Thoracic aorta (tissue), 2 donors: Measurements from ENCODE around the gene DPYD. TPM values are rescaled to one million over a fixed set of nuclear protein-coding genes. Genes with fewer than 3 reads are reported as not detected.

Experiments
- ATAC-seq: fragments of 150-250 bp; one replicate; pipeline ENCODE4 v1.8.0; 2017; ENCODE audit warnings: low read depth; ENCODE audit not compliant: insufficient number of reproducible peaks, low FRiP score
- DNase-seq: peaks from one replicate; pipeline ENCODE4 v3.0.0-alpha.2; 2020; ENCODE audit warnings: low spot score
- H3K27ac ChIP-seq, 2 donors: fragments of 200-600 bp; sonication (generic); 1 replicate in 1 of 2; 2 replicates in 1 of 2; pipeline ENCODE4 v1.5.1; 2016; ENCODE audit warnings: mild to moderate bottlenecking in 2 of 2, moderate library complexity in 2 of 2
- H3K27me3 ChIP-seq: fragments of 200-600 bp; sonication (generic); replicated peaks from 2 replicates; pipeline ENCODE4 v1.6.0; 2016; ENCODE audit warnings: mild to moderate bottlenecking; ENCODE audit not compliant: insufficient read depth
- H3K36me3 ChIP-seq: fragments of 200-600 bp; sonication (generic); one replicate; pipeline ENCODE4 v1.5.1; 2016
- H3K4me1 ChIP-seq, 2 donors: fragments of 200-600 bp; sonication (generic); 1 replicate in 1 of 2; 2 replicates in 1 of 2; pipeline versions ENCODE4 v1.5.1 to v1.6.0; 2016; ENCODE audit warnings: low read depth in 2 of 2, mild to moderate bottlenecking in 1 of 2; ENCODE audit not compliant: control insufficient read depth in 1 of 2
- H3K4me3 ChIP-seq: fragments of 200-600 bp; sonication (generic); 2 replicates; pipeline ENCODE4 v1.5.1; 2016; ENCODE audit warnings: mild to moderate bottlenecking
- H3K9me3 ChIP-seq: fragments of 200-600 bp; sonication (generic); 2 replicates; pipeline ENCODE4 v1.5.1; 2016
- total RNA-seq, 2 donors: library from RNA; depleted of rRNA; stranded (reverse); fragments of >200 nt; gene quantifications; one replicate each; pipeline versions ENCODE4 v1.1.0 to v1.2.3, GENCODE V29; 2016
- TF ChIP-seq, protein P1 (sequence below): fragments of 200-600 bp; sonication (generic); IDR thresholded peaks from one replicate; pipeline ENCODE4 v1.5.1; 2019; ENCODE audit warnings: antibody characterized with exemption

DPYD gene
- total RNA-seq, 2 donors from 2014 or later, result 29.1 to 44.2 TPM

DNA sequence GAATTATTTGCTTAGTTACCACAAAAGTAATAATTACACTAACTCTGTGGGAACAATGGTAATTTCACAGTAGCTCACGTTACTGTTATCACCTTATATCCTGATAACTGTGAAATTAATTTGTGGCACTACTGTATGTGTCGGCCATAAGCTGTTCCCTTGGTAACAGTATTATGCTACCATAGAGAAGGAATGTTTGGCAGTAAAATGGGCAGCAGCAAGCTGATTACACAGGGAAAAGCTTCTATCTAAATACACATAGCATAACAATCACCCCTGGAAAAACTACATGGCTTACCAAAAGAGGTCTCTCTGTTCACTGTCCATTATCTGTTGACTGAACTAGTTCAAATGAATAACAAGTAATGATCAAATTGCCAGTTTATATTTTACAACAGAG, 124.1 kb downstream of the DPYD start:
- no peak for DNase-seq
- Histone ChIP-seq H3K27ac (no peak overlapping the region), H3K36me3 (no peaks in the 10 kb centered on the region), H3K4me3 (no peak overlapping the region), H3K9me3 (no peaks in the 10 kb centered on the region), H3K27me3 (no peaks in the 10 kb centered on the region), H3K4me1 (peaks cover 4 to 15% of the 10 kb centered on the region in 2 donors)
- TF ChIP-seq, protein P1, sequence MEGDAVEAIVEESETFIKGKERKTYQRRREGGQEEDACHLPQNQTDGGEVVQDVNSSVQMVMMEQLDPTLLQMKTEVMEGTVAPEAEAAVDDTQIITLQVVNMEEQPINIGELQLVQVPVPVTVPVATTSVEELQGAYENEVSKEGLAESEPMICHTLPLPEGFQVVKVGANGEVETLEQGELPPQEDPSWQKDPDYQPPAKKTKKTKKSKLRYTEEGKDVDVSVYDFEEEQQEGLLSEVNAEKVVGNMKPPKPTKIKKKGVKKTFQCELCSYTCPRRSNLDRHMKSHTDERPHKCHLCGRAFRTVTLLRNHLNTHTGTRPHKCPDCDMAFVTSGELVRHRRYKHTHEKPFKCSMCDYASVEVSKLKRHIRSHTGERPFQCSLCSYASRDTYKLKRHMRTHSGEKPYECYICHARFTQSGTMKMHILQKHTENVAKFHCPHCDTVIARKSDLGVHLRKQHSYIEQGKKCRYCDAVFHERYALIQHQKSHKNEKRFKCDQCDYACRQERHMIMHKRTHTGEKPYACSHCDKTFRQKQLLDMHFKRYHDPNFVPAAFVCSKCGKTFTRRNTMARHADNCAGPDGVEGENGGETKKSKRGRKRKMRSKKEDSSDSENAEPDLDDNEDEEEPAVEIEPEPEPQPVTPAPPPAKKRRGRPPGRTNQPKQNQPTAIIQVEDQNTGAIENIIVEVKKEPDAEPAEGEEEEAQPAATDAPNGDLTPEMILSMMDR, result no peak
- ATAC-seq, result no peak

DNA sequence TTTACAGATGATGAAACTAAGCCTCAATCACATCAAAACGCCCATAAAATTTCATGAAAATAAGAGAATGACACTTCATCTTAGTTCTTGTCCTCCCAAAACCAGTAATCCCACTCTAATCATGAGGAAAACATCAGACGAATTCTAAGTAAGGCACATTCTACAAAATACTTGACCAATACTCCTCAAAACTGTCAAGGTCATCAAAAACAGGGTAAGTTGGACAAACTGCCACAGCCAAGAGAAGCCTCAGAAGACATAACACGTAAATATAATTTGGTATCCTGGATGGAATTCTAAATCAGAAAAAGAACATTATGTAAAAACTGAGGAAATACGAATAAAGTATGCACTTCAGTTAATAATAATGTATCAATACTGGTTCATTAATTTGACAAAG, 128.2 kb downstream of the DPYD start:
- TF ChIP-seq, protein P1, result no peak
- no peak overlapping the region for H3K27ac ChIP-seq

DNA sequence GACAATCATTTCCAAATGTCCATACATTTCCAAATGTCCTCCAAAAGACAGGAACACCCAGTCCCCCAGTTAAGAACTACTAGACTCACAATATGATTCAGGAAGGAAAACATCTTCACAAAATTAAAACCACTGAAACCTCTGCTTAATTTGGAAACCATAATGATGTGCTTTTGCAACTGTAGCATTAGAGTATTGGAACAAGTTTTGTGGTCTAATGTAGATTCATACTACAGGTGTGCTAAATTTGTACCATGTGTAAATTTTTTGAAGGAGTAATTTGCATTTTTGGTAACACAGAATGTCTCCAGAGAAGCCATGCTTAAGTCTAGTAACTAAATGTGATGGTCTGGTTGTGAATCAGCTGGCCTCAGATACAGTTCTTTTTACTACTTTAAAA, 129.6 kb downstream of the DPYD start:
- Histone ChIP-seq H3K4me3 (no peak overlapping the region), H3K9me3 (no peaks in the 10 kb centered on the region), H3K27ac (no peak overlapping the region), H3K4me1 (peaks cover 8% of the 10 kb centered on the region in 2 donors), H3K27me3 (no peaks in the 10 kb centered on the region), H3K36me3 (no peaks in the 10 kb centered on the region)
- DNase-seq (no peak), ATAC-seq (no peak)
- TF ChIP-seq, protein P1, result no peak

More for the DNA sequence above, 128.2 kb downstream of the DPYD start:
- no peaks in the 10 kb centered on the region for H3K9me3 ChIP-seq
- H3K4me3 ChIP-seq, result no peak overlapping the region
- no peak for DNase-seq
- no peak for ATAC-seq
- no peaks in the 10 kb centered on the region for H3K27me3 ChIP-seq
- H3K4me1 ChIP-seq, result peaks cover 12 to 20% of the 10 kb centered on the region in 2 donors
- H3K36me3 ChIP-seq, result no peaks in the 10 kb centered on the region

DNA sequence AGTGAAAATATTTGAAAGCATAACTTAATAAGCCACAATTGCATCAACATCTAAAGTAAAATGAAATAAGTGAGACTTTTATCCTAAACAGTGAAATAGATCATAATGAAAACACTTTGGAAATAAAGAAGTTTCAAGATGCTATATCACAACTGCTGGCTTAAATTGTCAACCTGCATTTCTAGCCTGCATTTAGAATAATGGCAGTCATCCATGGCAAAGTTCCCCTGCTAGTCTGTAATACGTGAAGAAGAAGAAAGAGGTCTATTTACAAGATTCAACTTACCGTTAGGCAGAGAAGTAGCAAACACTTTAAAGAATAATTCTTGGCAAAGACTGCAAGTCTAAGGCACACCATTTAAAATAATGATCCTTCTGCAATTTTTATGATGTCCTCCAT, 133.6 kb downstream of the DPYD start:
- Histone ChIP-seq H3K4me3 (no peak overlapping the region), H3K9me3 (no peaks in the 10 kb centered on the region), H3K36me3 (no peaks in the 10 kb centered on the region), H3K4me1 (peaks cover 8% of the 10 kb centered on the region in 2 donors), H3K27me3 (no peaks in the 10 kb centered on the region), H3K27ac (no peak overlapping the region)
- TF ChIP-seq, protein P1, result no peak
- DNase-seq, result no peak
- ATAC-seq, result no peak

DNA sequence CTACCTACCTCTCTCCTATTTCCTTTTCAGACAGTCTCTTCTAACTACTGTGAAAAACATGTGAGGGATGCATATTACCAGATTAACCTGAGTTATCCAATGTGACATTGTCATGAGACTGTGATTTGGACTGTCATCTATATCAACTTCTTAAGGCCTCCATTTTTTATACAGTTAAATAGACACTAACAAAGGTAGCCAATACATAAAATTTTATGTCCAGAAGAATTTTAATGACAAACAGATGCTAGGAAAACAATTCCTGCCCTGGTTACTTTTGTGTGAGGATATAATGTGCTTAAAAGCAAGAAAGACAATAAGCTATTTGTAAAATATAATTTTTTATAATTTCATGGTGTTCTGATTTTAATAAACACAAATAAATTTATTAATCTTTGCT, 136.2 kb downstream of the DPYD start:
- Histone ChIP-seq H3K4me1 (peaks cover 4 to 6% of the 10 kb centered on the region in 2 donors), H3K36me3 (no peaks in the 10 kb centered on the region), H3K4me3 (no peak overlapping the region), H3K27me3 (no peaks in the 10 kb centered on the region), H3K9me3 (no peaks in the 10 kb centered on the region), H3K27ac (no peak overlapping the region)
- no peak for DNase-seq
- TF ChIP-seq, protein P1, result no peak
- no peak for ATAC-seq
